Measurements from ENCODE around the gene GDPD2.
"Not testable (repeated sequence)": the region's sequence is repeated elsewhere in the genome, so short reads cannot be mapped to it uniquely, and the experiment has no call there.

Gene GDPD2

DNA sequence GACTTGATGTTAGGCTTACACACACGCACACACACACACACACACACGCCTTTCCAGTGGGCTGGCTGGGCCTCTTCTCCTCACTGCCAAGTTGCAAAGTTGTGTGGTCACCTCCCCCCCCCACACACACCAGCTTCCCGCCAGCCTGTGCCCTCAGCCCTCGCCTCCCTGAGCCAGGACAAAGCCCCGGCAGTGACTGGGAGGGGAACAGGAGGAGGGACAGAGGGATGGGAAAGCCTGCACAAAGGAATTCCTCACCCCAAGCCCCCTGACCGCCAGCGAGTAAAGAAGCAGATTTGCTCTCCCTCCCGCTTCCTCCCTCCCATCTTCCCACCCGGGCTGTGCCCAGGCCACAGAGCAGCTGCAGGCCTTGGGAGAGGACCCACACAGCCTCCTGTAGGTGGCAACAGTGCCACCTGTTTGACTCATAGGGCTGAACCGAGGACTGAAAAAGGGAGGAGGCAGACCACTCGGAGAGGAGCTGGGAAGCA is at the start of gene GDPD2:
Gene GDPD2 (plus strand): TSS at position 464 of the 491 bp plus-strand sequence. CDS start 1,671 bp downstream, outside the sequence.
- DNase-seq = peak; percentile 19

GRCh38 chrX:70386235-70386634 is 36.9 kb upstream of the GDPD2 start:
- peak; percentile 0 for DNase-seq

GRCh38 chrX:70398899-70399298 is 24.2 kb upstream of the GDPD2 start:
- DNase-seq = peak; percentile 25

- DNase-seq = not testable (repeated sequence)
Measured at GRCh38 chrX:70400181-70400580, 22.9 kb upstream of the GDPD2 start.

- no peak for DNase-seq
Measured at GRCh38 chrX:70402721-70403120, 20.4 kb upstream of the GDPD2 start.

DNA sequence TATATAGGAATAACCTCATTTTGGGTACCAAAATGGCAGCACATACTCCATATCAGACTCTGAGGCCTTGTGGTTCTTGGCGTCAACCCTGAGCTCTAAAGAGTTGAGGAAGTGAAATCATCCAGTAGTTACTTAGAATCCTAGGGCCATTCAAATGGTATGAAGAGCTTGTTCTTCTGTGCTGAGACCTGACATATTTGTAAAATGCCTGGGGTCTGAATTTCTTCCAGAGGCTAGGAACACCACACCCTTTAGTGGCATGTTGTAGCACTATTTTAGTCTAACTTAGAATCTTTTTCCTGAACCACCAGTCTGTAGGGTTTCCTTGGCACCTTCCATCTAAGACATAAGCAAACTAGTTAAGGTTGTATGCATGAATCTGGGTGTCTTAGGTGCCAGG is 18.1 kb upstream of the GDPD2 start:
- no peak for DNase-seq

- no peak for DNase-seq
Measured at GRCh38 chrX:70410921-70411320, 12.2 kb upstream of the GDPD2 start.

- DNase-seq = no peak
Measured at GRCh38 chrX:70411475-70411874, 11.6 kb upstream of the GDPD2 start.

GRCh38 chrX:70421618-70422017 is 1.5 kb upstream of the GDPD2 start:
- DNase-seq = no peak

DNA sequence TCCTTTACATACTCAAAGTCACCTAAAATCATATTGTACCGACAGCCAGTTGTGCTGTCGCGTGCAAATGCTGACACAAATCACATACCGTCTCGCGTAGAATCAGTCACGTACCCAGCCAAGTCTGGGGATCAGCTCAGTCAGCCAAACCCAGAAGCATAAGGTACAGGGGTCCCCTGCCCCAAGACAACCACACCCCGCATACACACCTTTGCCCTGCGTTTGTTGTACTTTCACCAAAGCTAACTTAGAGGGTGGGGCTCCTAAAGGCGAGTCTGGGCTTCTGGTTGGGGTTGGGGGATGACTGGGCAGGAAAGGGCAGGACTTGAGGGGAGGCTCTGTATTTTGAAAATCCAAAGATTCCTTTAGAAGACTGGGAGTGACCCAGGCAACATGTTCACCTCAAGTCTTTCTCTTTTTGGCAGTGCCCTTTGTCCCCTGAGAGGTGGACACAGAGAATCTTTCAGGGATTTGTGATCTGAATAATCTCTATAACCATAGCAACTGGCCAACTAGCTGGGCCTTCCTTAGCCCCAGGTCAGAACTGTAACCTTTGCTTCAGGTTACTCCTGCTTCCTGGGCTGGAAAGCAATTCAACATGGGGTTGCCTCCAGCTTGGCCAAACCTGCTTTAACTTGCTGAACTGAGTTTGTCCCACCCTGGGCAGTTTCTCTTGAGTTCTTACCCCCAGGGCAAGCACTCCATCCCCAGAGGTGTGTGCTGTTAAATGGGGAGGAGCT is 992 bp downstream of the GDPD2 start:
- no peak for DNase-seq

DNA sequence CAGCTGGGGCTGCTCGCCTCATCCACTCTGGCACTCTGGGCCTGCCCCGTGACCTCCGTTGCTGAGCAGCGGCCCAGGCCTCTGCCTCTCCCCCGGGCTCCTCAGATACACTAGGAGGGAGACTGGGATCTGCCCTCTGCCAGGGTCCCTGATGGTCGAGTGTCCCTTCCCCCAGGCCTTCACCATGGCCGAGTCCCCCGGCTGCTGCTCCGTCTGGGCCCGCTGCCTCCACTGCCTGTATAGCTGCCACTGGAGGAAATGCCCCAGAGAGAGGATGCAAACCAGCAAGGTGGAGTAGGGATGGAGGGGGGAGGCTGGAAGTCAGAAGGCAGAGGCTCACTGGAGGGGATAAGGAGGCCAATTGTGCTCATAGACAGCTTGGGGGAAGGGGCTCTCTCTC is 1.7 kb downstream of the GDPD2 start:
- DNase-seq = no peak

DNA sequence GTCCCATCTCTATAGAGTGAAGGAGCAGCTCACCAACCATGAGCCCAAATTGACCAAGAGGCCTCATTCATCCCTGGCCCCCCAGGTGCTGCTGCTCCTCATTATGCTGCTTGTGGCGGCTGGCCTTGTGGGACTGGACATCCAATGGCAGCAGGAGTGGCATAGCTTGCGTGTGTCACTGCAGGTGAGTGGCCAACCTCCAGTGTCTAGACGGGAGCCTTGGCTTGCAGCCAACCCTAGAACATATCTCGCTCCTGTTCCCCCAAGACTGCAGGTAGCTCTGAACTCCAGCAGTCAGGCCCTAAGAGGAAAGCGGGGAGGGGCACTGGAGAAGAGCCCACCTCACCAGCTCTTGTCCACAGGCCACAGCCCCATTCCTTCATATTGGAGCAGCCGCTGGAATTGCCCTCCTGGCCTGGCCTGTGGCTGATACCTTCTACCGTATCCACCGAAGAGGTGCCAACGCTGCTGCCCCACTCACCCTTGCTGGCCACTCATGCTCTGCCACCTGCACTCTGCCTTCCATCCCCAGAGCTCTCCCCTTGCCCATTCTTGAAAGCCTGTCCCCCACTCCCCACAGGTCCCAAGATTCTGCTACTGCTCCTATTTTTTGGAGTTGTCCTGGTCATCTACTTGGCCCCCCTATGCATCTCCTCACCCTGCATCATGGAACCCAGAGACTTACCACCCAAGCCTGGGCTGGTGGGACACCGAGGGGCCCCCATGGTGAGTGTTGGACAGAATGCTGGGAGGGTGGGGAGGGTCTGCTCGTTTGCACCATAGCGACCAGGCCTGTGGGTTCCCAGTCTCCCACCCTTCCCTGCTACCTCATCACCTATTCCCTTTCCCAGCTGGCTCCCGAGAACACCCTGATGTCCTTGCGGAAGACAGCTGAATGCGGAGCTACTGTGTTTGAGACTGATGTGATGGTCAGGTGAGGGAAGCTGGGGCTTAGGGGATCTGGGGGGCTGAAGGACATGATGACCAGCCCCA is 3.5 kb downstream of the GDPD2 start:
- DNase-seq = no peak

DNA sequence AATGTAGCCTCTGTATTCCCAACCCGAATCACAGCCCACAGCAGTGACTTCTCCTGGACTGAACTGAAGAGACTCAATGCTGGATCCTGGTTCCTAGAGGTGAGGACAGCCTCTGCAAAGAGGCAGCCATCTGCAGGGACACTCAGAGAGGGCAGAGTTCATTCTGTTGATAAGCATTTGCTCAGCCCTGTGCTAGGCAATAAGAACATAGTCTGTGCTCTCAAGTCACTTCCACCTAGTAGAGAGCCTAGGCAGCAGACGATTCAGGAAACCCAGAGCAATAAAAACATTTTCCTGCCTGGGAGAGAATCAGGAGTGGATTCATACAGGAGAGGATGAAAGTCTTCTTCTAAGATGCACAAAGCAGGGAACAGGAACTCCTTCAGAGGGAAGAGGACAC is 4.3 kb downstream of the GDPD2 start:
- DNase-seq = no peak

GRCh38 chrX:70429759-70430158 is 6.6 kb downstream of the GDPD2 start:
- DNase-seq = no peak

DNA sequence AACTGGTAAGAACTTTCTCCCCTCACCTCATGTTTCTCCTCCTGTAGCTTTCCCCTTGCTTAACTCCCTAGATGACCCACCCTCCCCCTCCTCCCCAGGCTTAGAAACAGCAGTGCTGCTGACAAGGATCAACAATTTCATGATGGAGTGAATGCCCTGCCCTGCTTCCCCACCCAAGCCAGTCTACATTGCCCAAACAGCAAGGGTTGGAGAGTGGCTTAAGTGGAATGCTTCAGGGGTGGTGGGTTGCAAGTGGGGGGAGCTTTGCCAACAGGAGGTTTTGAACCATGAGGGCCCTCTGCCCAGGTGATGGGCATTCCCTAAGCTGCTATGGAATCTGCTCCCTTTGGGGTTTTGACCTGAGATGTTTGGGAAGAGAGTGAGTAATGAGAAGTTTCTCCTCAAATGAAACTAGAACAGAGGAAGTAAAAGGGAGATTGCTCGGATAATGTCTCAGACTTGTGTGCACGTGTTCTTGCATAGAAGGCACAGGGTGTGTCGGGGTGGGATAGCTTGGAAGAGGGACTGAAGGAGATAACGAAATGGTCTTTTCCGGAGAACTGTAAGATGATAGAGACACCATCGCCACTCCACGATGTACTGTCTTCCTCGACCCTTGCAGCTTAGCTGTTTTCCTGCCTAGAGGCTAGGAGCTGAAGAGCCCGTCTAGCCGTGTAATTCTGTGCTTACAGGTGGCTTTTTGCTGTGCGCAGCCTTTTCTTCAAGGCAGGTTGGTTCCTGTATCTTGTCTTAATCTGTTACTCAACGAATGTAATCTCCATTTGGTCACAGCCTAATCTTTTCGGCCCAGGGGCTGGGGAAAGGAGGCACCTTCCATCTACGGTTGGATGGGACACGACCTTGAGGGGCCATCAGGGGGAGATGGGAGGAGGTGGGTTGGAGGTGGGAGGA is 10.1 kb downstream of the GDPD2 start:
- DNase-seq = no peak

DNA sequence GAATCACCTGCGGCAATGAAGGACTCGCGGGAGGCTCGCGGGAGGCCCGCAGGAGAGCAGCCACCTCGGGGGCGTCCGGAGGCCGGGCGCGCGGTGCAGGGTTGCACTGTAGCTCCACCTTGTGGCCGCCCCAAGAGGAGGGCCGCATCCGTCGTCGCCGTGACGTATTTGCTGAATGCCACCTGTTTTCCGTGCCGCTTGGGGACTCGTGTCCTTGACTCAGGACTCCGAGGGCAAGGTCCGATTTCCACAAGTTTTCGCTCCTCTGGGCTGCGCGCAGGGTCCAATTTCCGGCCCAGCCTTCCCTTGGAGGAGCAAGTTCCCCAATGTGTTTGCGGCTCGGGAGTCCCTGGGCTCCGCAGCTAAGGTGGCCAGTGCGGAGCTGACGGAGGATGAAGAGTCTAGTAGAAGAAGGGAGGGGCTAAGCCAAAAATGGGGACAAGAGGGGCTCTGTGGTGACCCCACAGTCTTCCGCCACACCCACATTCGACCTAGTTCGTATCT is 10.8 kb downstream of the GDPD2 start:
- DNase-seq = peak; percentile 35

DNA sequence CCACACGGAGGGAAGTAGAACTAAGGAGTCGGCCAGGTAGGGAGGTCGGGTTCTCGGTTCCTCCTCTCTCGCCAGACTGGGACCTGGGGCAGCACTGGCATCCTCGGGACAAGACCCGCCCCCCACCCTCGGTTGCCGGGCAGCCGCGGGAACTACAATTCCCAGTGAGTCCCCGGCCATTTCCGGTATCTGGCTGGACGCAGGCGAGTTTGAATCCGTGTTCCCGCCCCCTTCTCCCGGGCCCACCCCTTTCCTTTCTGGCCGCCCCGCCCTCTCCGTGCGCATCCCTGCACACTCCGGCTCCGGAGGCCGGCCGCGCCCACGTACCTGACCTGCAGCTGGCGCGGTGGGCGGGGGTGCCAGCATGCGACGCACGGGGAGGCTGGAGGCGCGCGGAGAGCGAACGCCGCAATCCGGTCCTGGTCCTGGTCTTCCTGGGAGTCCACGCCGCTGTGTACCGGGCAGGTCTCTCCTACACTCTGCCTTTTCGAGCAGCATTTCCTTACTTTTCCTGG is 11.3 kb downstream of the GDPD2 start:
- DNase-seq = peak; percentile 78

DNA sequence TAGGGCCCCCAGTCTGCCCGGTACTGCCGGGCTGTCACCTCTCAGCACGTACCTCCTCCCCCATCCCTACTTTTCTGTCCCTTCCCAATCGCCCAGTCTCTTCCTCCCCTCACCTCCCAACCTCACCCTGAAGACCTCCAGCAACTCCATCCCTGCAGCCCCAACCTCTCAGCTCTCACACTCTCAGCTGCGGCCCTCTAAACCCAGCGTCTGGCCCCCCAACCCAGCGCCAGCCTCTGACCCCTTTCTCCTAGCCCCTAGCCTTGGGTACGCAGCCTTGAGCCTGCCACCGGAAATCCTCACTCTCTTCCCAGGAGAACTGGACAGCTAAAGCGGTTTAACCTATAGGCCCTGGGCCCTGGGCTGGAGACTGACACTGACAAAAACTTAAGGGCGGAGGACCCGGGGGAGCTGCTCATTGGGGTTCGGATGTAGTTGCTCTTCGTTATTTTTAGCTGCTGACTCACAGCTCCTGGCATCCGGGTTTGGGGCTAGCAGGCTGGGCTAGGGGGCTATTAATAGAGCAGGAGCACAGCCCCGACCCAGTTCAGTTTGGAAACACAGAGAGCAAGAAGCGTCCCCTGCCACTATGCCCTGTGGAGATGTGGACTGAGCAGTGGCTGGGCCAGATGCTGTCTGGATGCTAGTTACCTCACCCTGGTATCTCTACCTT is 11.9 kb downstream of the GDPD2 start:
- peak; percentile 71 for DNase-seq

DNA sequence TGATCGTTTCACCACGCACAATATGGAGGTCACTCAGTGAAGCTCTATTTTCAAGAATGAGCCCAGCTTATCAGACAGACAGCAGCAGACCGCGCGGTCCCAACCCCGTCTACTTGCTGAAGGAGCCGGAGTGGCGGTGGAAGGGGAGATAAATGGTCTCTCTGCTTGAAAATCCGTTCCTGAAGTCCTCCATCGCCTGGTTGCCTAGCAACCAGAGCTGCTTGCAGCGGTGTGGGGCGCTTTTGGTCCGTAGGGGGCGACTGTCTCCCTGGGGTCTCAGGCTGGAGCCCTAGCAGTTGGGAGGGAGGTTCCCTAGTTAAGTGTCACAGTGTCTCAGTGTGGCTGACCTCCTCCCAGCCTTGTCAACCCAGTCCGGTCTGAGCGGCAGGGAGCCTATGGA is 13.2 kb downstream of the GDPD2 start:
- peak; percentile 19 for DNase-seq

GRCh38 chrX:70437011-70437410 is 13.9 kb downstream of the GDPD2 start:
- no peak for DNase-seq

DNA sequence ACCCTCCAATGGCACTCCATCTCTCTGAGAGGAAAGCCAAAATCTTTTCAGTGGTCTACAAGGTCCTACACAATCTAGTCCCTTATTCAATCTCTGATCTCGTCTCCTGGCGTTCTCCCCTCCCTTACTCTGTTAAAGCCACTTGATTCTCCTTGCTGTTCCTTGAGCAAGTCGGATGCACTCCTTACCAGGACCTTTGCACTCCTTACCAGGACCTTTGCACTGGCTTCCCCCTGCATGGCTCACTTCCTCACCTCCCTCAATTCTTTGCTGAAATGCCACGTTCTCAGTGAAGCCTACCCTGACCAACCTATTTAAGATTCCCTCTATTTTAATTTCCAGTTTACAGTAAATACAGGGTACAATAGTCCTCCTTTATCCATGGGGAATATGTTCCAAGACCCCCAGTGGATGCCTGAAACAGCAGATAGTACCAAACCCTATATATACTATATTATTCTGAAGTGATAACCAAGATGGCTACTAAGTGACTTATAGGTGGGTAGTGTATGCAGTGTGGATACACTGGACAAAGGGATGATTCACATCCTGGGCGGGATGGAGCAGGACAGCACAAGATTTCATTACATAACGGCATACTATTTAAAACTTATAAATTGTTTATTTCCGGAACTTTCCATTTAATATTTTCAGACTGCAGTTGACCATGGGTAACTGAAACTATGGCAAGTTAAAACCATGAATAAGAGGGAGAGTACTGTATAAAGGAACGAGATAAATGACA is 15.0 kb downstream of the GDPD2 start:
- no peak for DNase-seq

Data from fibroblast of skin of right biceps (primary cell).